ENCODE measurements around the gene TOM1L2. TPM values are rescaled to one million over a fixed set of nuclear protein-coding genes. Genes with fewer than 3 reads are reported as not detected.

Gene TOM1L2
- total RNA-seq, 1 donor from 2014 or later, result 16.7 TPM

- DNase-seq (ENCODE audit: low spot score in 2 of 2) (no peak), FAIRE-seq (no peak)
These were observed 174.9 kb downstream of the TOM1L2 start for GRCh38 chr17:17797119-17797809.

GRCh38 chr17:17796787-17797061 is 175.5 kb downstream of the TOM1L2 start:
- DNase-seq (ENCODE audit: low spot score in 2 of 2) (no peak), FAIRE-seq (no peak)

DNA sequence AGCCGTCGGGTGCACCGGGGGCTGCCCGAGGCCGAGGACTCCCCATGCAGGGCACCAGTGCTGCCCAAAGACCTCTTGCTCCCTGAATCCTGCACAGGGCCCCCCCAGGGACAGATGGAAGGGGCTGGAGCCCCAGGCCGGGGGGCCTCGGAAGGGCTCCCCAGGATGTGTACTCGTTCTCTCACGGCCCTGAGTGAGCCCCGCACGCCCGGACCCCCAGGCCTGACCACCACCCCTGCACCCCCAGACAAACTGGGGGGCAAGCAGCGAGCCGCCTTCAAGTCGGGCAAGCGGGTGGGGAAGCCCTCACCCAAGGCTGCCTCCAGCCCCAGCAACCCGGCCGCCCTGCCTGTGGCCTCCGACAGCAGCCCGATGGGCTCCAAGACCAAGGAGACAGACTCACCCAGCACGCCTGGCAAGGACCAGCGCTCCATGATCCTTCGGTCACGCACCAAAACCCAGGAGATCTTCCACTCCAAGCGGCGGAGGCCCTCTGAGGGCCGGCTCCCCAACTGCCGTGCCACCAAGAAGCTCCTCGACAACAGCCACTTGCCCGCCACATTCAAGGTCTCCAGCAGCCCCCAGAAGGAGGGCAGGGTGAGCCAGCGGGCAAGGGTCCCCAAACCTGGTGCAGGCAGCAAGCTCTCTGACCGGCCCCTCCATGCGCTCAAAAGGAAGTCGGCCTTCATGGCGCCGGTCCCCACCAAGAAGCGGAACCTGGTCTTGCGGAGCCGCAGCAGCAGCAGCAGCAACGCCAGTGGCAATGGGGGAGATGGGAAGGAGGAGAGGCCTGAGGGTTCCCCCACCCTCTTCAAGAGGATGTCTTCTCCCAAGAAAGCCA is 176.0 kb downstream of the TOM1L2 start:
- DNase-seq (ENCODE audit: low spot score in 2 of 2), result no peak
- no peak for FAIRE-seq

- no peak for FAIRE-seq
- DNase-seq (ENCODE audit: low spot score in 2 of 2), result no peak
These were observed 176.9 kb downstream of the TOM1L2 start for GRCh38 chr17:17795296-17795695.

DNA sequence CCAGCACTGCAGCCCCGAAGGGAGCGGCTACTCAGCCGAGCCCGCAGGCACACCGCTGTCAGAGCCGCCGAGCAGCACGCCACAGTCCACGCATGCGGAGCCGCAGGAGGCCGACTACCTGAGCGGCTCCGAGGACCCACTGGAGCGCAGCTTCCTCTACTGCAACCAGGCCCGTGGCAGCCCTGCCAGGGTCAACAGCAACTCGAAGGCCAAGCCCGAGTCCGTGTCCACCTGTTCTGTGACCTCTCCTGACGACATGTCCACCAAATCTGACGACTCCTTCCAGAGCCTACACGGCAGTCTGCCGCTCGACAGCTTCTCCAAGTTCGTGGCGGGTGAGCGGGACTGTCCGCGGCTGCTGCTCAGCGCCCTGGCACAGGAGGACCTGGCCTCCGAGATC is 177.8 kb downstream of the TOM1L2 start:
- FAIRE-seq (no peak), DNase-seq (ENCODE audit: low spot score in 2 of 2) (no peak)

Small RNA genes within 50 kb of the gene (small RNA-seq; reads per million reads assigned to genes)
- gene MIR33B (0.69 reads per million, percentile 52 among the genes with 10 or more reads in this experiment), gene MIR6777 (not detected)

Other genes starting within 250 kb of the TOM1L2 start
- gene SREBF1, start 135.4 kb downstream of the TOM1L2 start, total RNA-seq, result 17.5 TPM
- 1.6 TPM for gene DRC3, start 462 bp upstream of the TOM1L2 start, total RNA-seq
- 28.1 TPM for gene ATPAF2, start 66.8 kb upstream of the TOM1L2 start, total RNA-seq
- gene GID4, start 67.0 kb upstream of the TOM1L2 start, total RNA-seq, result 7.7 TPM
- 14.3 TPM for gene DRG2, start 115.5 kb upstream of the TOM1L2 start, total RNA-seq
- gene MYO15A, start 136.4 kb upstream of the TOM1L2 start, total RNA-seq, result 2.4 TPM
- 82.7 TPM for gene ALKBH5, start 211.4 kb upstream of the TOM1L2 start, total RNA-seq